HL-60 (cell line): ENCODE measurements around the gene GFER.
"Not testable (repeated sequence)": the region's sequence is repeated elsewhere in the genome, so short reads cannot be mapped to it uniquely, and the experiment has no call there.

Experiments
- DNase-seq, 2 experiments: peaks; one replicate each; pipeline ENCODE4 v3.0.0-alpha.2; 2010 to 2020; ENCODE audit warnings: low read depth in 1 of 2, low spot score in 1 of 2
- H3K27ac ChIP-seq: fragments of 250-450 bp; sonication (Bioruptor Pico); replicated peaks from 2 replicates; pipeline ENCODE4 v1.5.1; 2020; ENCODE audit warnings: mild to moderate bottlenecking, moderate library complexity
- H3K27me3 ChIP-seq: fragments of 250-450 bp; sonication (Bioruptor Pico); 2 replicates; pipeline ENCODE4 v1.5.1; 2021; ENCODE audit warnings: mild to moderate bottlenecking, moderate library complexity; ENCODE audit not compliant: insufficient read depth, poor library complexity, severe bottlenecking
- H3K4me3 ChIP-seq: replicated peaks from 2 replicates; pipeline ENCODE4 v1.5.1; 2011; ENCODE audit warnings: mild to moderate bottlenecking, control low read depth, low read length; ENCODE audit not compliant: insufficient read depth
- CTCF ChIP-seq: IDR thresholded peaks from one replicate; pipeline ENCODE4 v1.5.1; 2011; ENCODE audit warnings: low read length, control low read depth, inconsistent platforms; ENCODE audit not compliant: insufficient read depth
- GABPA ChIP-seq: IDR thresholded peaks from 2 replicates; pipeline ENCODE4 v1.6.1; 2012; ENCODE audit warnings: low read depth
- POLR2AphosphoS5 ChIP-seq: IDR thresholded peaks from 2 replicates; pipeline ENCODE4 v1.6.1; 2012; ENCODE audit warnings: low read depth
- REST ChIP-seq: IDR thresholded peaks from 2 replicates; pipeline ENCODE4 v1.6.1; 2012; ENCODE audit warnings: low read depth; ENCODE audit not compliant: insufficient replicate concordance
- SPI1 ChIP-seq: IDR thresholded peaks from 2 replicates; pipeline ENCODE4 v1.6.1; 2012; ENCODE audit warnings: low read depth, mild to moderate bottlenecking, borderline replicate concordance

The GFER gene

GRCh38 chr16:2009164-2009711 lies 25.2 kb downstream of the GFER start:
- no peak for DNase-seq
- Histone ChIP-seq H3K4me3 (peak overlapping the region; percentile 63), H3K27me3 (no peaks in the 10 kb centered on the region), H3K27ac (peak overlapping the region; percentile 64)
- TF ChIP-seq SPI1 (no peak), CTCF (no peak), POLR2AphosphoS5 (no peak), REST (no peak), GABPA (no peak)

- H3K27ac ChIP-seq, result peak within 1 kb of the TSS; percentile 87
- peak; percentile 70; the same call in 1 of the 2 replicates for TF ChIP-seq SPI1
- TF ChIP-seq REST, result no peak
- peak; percentile 82 for TF ChIP-seq GABPA
- peak; percentile 90 for TF ChIP-seq POLR2AphosphoS5
- DNase-seq, result peak; percentile 69 to 88
These were observed 26.0 kb downstream of the GFER start, which contains the start of gene ZNF598 for GRCh38 chr16:2009791-2010510. ZNF598 (minus strand) TSS chr16:2009821.

GRCh38 chr16:2011726-2012125 lies 27.7 kb downstream of the GFER start:
- not testable (repeated sequence) for H3K4me3 ChIP-seq, H3K27me3 ChIP-seq, DNase-seq, H3K27ac ChIP-seq

More at GRCh38 chr16:2009791-2010510, 26.0 kb downstream of the GFER start, which contains the start of gene ZNF598:
- Histone ChIP-seq H3K27me3 (no peaks in the 10 kb centered on the region), H3K4me3 (peak within 1 kb of the TSS; percentile 63)

- DNase-seq, result no peak
- no peak overlapping the region for H3K4me3 ChIP-seq
- TF ChIP-seq GABPA, result no peak
- no peak for TF ChIP-seq POLR2AphosphoS5
- no peak for TF ChIP-seq REST
- TF ChIP-seq SPI1, result no peak
- no peak for TF ChIP-seq CTCF
- no peak overlapping the region for H3K27ac ChIP-seq
- H3K27me3 ChIP-seq, result no peaks in the 10 kb centered on the region
These were observed 29.5 kb downstream of the GFER start for GRCh38 chr16:2013527-2013926.
